NCI-H2107 treated with DMSO at 0.1 percent for 48 hours (cell line): Measurements from ENCODE around the gene NELFCD.

Experiments used
- DNase-seq: peaks from one replicate; lab custom pipeline; 2025; ENCODE audit not compliant: unreplicated experiment; lab: John Stamatoyannopoulos, UW

Gene NELFCD

DNA sequence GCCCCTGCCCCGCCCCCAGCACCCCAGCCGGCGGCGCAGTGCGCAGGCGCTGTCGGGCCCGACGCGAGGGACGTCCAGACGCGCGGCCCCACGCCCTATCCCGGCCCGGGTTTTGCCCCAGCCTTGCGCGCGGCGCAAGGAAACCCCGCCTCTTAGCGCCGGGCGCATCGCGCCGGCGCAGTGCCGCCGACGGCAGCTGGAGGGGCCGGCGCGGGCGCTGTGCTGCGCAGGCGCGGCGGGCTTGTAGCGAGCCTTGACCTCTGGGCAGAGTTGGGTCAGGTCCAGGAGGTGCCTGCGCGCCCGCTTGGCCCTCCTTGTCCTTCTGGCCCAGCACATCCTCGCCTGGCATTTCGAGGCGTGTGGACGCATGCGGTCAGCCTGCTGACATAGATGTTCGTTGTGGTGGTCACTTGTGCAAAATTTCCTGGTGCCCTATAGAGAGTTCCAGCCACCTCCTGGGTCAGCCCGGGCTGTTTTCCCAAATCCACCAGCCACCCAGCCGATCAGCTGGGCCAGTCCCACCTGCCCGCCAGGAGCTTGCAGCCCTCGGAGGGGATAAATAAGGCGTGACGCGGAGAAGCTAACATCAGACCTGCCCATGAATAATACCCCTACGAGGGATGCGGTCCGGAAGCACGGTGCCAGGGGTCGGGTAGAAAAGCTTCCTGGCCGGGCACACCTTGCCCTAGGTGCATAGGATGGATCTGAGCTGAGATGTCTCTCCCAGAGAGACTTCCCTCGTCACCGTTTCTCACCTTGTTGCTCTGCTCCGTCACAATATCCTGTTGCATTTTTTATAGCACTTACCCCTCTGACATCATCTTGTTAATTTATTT is 62.0 kb downstream of the NELFCD start:
- DNase-seq: peak; percentile 70

DNA sequence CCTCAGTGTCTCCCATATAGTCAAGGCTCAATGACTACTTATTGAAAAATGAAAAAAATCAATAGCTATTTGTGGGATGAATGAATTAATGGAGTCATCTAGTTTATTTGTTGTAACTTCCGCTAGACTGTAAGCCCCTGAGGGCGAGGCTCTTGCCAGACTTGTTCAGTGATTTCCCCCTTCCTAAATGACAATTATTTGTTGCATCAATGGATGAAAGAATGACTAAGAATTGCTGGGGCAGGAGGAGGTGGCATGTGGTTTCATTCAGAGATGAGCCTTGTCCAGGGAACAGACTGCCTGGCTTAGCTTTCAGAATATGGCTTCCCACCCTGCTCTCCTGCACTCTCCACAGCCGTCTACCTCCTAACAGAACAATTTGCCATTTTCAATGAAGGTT is 62.6 kb downstream of the NELFCD start:
- no peak for DNase-seq

DNA sequence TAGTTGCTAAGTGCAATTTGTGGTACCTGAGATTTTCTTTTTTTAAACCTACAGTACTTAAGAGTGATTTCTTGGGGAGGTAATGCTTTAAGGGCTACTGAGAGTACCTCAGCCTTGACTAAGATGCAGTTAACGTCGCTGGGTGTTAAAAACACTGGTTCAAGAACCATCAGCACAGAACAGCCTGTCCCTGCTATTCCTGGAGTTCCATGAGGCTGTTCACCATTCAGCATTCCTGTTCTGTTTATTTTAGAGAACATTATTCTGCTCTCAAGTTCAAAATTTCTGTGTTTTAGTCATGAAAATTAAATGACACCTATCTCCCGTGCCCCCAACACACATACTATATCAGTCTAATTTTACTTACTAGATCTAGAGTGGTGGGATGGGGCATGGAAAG is 63.2 kb downstream of the NELFCD start:
- no peak for DNase-seq
